Calu3 (cell line): ENCODE results near the gene EPHA1. TPM values are rescaled to one million over a fixed set of nuclear protein-coding genes. Genes with fewer than 3 reads are reported as not detected.

Source experiments
- Bru-seq: library from RNA; stranded (reverse); fragments of 400-500 nt; gene quantifications from one replicate; lab custom pipeline; 2021; lab: Mats Ljungman, UMichigan
- BruChase-seq, 2 experiments: library from RNA; stranded (reverse); fragments of 400-500 nt; gene quantifications; one replicate each; lab custom pipeline; 2021; lab: Mats Ljungman, UMichigan
- BruUV-seq: library from RNA; stranded (reverse); fragments of 400-500 nt; replicated peaks from 2 replicates; lab custom pipeline; 2021; lab: Mats Ljungman, UMichigan
- CTCF ChIA-PET: fragments of 300-600 bp; sonication (Branson Sonifier 250); formaldehyde crosslinking; loops from one replicate; lab custom pipeline; 2022; ENCODE audit warnings: antibody characterized with exemption; lab: Charles Lee
- DNase-seq: peaks from one replicate; pipeline ENCODE4 v3.0.0; 2022
- H3K27ac Mint-ChIP-seq: one replicate; pipeline ENCODE4 v1.8.0; 2022; ENCODE audit warnings: mixed read lengths; ENCODE audit not compliant: unreplicated experiment
- H3K27me3 Mint-ChIP-seq: one replicate; pipeline ENCODE4 v1.8.0; 2022; ENCODE audit warnings: mixed read lengths; ENCODE audit not compliant: unreplicated experiment
- H3K36me3 Mint-ChIP-seq: one replicate; pipeline ENCODE4 v1.8.0; 2022; ENCODE audit warnings: mild to moderate bottlenecking, moderate library complexity, mixed read lengths; ENCODE audit not compliant: insufficient read depth, unreplicated experiment
- H3K4me1 Mint-ChIP-seq: one replicate; pipeline ENCODE4 v1.8.0; 2022; ENCODE audit warnings: mild to moderate bottlenecking, low read depth, mixed read lengths; ENCODE audit not compliant: unreplicated experiment
- H3K4me3 Mint-ChIP-seq: one replicate; pipeline ENCODE4 v1.8.0; 2022; ENCODE audit warnings: mild to moderate bottlenecking, low read depth, moderate library complexity, mixed read lengths; ENCODE audit not compliant: unreplicated experiment
- H3K9me3 Mint-ChIP-seq: one replicate; pipeline ENCODE4 v1.8.0; 2022; ENCODE audit warnings: low read depth, mixed read lengths; ENCODE audit not compliant: unreplicated experiment
- CTCF ChIP-seq: fragments of 200-600 bp; IDR thresholded peaks from one replicate; pipeline ENCODE4 v1.8.0; 2022; ENCODE audit warnings: antibody characterized with exemption; ENCODE audit not compliant: unreplicated experiment
- intact Hi-C: fragments of 100-400 bp; cut with micrococcal nuclease; formaldehyde crosslinking; loops from one replicate; pipeline ENCODE4 v1.10.0; 2022; ENCODE audit not compliant: unreplicated experiment
- long read RNA-seq: library from polyadenylated mRNA; stranded (forward); transcript quantifications from one replicate; pipeline ENCODE4 v2.0.0, GENCODE V29; 2022
- total RNA-seq: library from RNA; stranded (reverse); gene quantifications from 2 replicates; pipeline ENCODE4 v1.2.3, GENCODE V29; 2022

Gene EPHA1
- total RNA-seq (21.6 and 23.6 TPM in 2 replicates), Bru-seq, nascent RNA (percentile 47 among the genes with signal in this experiment), BruChase-seq, experiment 1, labeled RNA remaining after a 6-hour chase (percentile 53 among the genes with signal in this experiment), BruChase-seq, experiment 2, labeled RNA remaining after a 2-hour chase (percentile 48 among the genes with signal in this experiment)
- long read RNA-seq, transcript EPHA1-201 (18 exons, 3,363 nt), result major isoform, 6 of 16 reads
- long read RNA-seq, partial matches to known transcripts, result 5 of 16 reads
- long read RNA-seq, other reads (novel, unspliced or antisense), result 5 of 16 reads

- H3K27me3 Mint-ChIP-seq, result no peaks in the 10 kb centered on the region
- no peaks in the 10 kb centered on the region for H3K9me3 Mint-ChIP-seq
- H3K4me3 Mint-ChIP-seq, result peak within 1 kb of the TSS; percentile 88
- H3K4me1 Mint-ChIP-seq, result peaks cover 20% of the 10 kb centered on the region
- BruUV-seq, result no TSS peak
- peak; percentile 73 for TF ChIP-seq CTCF
- peak within 1 kb of the TSS; percentile 81 for H3K27ac Mint-ChIP-seq
- CTCF ChIA-PET, result interaction anchor here (0.6 to 1.3 kb wide), 4 partner anchors 29 to 458 kb away, joined by 3 to 12 read pairs (median 4); no protein-coding TSS in a partner anchor
- H3K36me3 Mint-ChIP-seq, result peaks cover 18% of the 10 kb centered on the region
- peak; percentile 81 for DNase-seq
- intact Hi-C loops, result loop anchor here (2.0 kb wide), 2 partner anchors 88 to 168 kb away; no protein-coding TSS in a partner anchor
Measured at GRCh38 chr7:143408686-143409561, at the start of gene EPHA1. EPHA1 (minus strand) TSS chr7:143408856; CDS start chr7:143408805, 51 bp downstream.

- peaks cover 8% of the 10 kb centered on the region for H3K4me1 Mint-ChIP-seq
- no peak for DNase-seq
- no peak overlapping the region for H3K27ac Mint-ChIP-seq
- no peak for TF ChIP-seq CTCF
- H3K36me3 Mint-ChIP-seq, result no peaks in the 10 kb centered on the region
- no TSS peak for BruUV-seq
- no peaks in the 10 kb centered on the region for H3K27me3 Mint-ChIP-seq
- no peaks in the 10 kb centered on the region for H3K9me3 Mint-ChIP-seq
- CTCF ChIA-PET, result no interaction called here
- intact Hi-C loops, result no loop called here
- no peak overlapping the region for H3K4me3 Mint-ChIP-seq
Measured at GRCh38 chr7:143458263-143458662, 49.6 kb upstream of the EPHA1 start.

GRCh38 chr7:143456992-143457793 is 48.5 kb upstream of the EPHA1 start:
- no peak overlapping the region for H3K4me3 Mint-ChIP-seq
- CTCF ChIA-PET, result no interaction called here
- H3K36me3 Mint-ChIP-seq, result no peaks in the 10 kb centered on the region
- no peak for TF ChIP-seq CTCF
- BruUV-seq, result no TSS peak
- no peak overlapping the region for H3K27ac Mint-ChIP-seq
- H3K4me1 Mint-ChIP-seq, result peaks cover 8% of the 10 kb centered on the region
- no peak for DNase-seq
- intact Hi-C loops, result no loop called here
- no peaks in the 10 kb centered on the region for H3K27me3 Mint-ChIP-seq
- H3K9me3 Mint-ChIP-seq, result no peaks in the 10 kb centered on the region

GRCh38 chr7:143455942-143456341 is 47.3 kb upstream of the EPHA1 start:
- H3K36me3 Mint-ChIP-seq, result no peaks in the 10 kb centered on the region
- DNase-seq, result no peak
- H3K9me3 Mint-ChIP-seq, result no peaks in the 10 kb centered on the region
- H3K4me1 Mint-ChIP-seq, result peaks cover 8% of the 10 kb centered on the region
- no peak for TF ChIP-seq CTCF
- H3K27ac Mint-ChIP-seq, result no peak overlapping the region
- no TSS peak for BruUV-seq
- no peaks in the 10 kb centered on the region for H3K27me3 Mint-ChIP-seq
- CTCF ChIA-PET, result no interaction called here
- intact Hi-C loops, result no loop called here
- no peak overlapping the region for H3K4me3 Mint-ChIP-seq
